A673 (cell line): Measurements from ENCODE around the gene HOXD4.

Experiments used
- CTCF ChIP-seq: fragments of 300-800, 200-600 bp; sonication (generic); conservative IDR thresholded peaks from 2 replicates; pipeline ENCODE4 v1.5.1; 2017; ENCODE audit warnings: low read depth, mild to moderate bottlenecking, antibody characterized with exemption, low read length, moderate library complexity, mixed read lengths
- EZH2 ChIP-seq: fragments of 200-600 bp; sonication (generic); IDR thresholded peaks from 2 replicates; pipeline ENCODE4 v1.6.1; 2017; ENCODE audit warnings: borderline replicate concordance, low read depth, mild to moderate bottlenecking, mixed read lengths, antibody characterized with exemption, low read length; ENCODE audit not compliant: poor library complexity, severe bottlenecking

GRCh38 chr2:176125772-176126054 lies 25.6 kb upstream of the HOXD4 start:
- TF ChIP-seq EZH2 = no peak
- no peak for TF ChIP-seq CTCF
